NCI-H774 (cell line): ENCODE results near the gene RAPH1.

Experiments
- DNase-seq: peaks from one replicate; lab custom pipeline; 2025; lab: John Stamatoyannopoulos, UW

The RAPH1 gene, protein sequence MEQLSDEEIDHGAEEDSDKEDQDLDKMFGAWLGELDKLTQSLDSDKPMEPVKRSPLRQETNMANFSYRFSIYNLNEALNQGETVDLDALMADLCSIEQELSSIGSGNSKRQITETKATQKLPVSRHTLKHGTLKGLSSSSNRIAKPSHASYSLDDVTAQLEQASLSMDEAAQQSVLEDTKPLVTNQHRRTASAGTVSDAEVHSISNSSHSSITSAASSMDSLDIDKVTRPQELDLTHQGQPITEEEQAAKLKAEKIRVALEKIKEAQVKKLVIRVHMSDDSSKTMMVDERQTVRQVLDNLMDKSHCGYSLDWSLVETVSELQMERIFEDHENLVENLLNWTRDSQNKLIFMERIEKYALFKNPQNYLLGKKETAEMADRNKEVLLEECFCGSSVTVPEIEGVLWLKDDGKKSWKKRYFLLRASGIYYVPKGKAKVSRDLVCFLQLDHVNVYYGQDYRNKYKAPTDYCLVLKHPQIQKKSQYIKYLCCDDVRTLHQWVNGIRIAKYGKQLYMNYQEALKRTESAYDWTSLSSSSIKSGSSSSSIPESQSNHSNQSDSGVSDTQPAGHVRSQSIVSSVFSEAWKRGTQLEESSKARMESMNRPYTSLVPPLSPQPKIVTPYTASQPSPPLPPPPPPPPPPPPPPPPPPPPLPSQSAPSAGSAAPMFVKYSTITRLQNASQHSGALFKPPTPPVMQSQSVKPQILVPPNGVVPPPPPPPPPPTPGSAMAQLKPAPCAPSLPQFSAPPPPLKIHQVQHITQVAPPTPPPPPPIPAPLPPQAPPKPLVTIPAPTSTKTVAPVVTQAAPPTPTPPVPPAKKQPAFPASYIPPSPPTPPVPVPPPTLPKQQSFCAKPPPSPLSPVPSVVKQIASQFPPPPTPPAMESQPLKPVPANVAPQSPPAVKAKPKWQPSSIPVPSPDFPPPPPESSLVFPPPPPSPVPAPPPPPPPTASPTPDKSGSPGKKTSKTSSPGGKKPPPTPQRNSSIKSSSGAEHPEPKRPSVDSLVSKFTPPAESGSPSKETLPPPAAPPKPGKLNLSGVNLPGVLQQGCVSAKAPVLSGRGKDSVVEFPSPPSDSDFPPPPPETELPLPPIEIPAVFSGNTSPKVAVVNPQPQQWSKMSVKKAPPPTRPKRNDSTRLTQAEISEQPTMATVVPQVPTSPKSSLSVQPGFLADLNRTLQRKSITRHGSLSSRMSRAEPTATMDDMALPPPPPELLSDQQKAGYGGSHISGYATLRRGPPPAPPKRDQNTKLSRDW

DNA sequence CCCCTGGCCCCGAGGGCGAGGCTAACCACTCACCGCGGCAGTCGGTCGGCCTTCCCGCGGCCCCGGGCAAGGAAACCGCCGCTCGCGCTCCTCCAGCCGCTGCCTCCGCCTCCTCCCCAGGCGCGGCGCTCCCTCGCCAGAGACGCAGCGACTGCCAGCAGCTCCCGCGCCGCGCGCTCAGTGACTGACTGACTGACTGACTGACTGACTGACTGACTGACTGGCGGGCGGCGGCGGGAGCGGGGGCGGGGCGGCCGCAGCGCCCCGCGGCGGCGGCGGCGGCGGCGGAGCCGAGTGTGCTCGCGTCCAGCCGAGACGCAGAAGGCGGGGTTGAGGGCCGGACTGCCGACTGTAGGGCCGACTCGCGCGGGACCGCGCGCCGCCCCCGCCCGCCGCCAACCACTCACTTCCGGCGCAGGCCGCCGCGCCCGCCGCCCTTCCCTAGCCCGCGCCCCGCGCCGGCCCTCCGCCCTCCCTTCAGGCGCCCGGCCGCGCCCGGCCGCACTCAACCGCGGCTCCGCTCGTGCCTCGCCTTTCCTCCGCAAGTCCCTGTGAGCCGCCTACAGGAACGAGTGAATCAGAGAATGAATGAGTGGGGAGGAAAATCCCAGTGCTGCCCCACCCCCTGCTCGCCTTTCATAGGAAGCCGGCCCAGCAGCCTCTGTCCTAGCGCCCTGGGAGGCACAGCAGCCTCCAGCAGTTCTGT, at the start of gene RAPH1:
Gene RAPH1 (minus strand): TSS at position 224 of the 706 bp plus-strand sequence. CDS start 39,948 bp downstream, outside the sequence.
- DNase-seq: peak; percentile 77

DNA sequence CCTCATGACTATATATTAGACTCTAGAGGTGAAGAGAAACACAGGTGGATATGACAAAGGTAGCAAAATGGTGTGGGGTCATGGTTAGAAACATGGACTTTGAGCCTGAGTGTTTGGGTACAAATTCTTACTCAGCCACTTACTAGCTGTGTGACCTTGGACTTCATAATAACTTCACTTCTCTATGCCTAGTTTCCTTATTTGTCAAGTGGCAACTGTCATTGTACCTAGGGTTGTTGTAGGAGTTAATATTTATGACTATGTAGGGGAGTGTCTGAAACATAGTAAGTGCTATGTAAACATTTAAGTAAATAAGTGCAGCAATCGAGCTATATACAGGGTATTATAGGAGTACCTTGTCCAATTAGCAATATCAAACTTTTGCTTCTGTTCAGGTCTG, 49.7 kb upstream of the RAPH1 start:
- DNase-seq: peak; percentile 16

DNA sequence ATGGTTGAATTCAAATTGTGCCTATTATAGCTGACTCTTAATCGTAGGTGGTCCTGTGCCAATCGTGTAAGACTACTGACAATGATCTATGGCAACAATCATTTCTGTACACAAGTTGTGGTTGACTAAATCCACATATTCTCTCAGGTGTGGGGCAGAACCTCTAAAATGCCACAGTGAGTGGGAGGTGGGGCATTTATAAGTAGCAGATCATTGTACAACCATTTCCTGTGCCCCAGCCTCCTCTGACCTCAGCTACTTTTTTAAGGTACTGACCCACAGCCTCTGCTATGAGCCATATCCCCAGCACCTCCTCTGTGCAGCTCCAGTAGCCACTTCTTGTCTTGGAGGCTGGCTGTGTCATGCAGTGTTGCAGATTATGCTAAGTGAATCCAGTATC, 48.6 kb upstream of the RAPH1 start:
- DNase-seq: no peak

DNA sequence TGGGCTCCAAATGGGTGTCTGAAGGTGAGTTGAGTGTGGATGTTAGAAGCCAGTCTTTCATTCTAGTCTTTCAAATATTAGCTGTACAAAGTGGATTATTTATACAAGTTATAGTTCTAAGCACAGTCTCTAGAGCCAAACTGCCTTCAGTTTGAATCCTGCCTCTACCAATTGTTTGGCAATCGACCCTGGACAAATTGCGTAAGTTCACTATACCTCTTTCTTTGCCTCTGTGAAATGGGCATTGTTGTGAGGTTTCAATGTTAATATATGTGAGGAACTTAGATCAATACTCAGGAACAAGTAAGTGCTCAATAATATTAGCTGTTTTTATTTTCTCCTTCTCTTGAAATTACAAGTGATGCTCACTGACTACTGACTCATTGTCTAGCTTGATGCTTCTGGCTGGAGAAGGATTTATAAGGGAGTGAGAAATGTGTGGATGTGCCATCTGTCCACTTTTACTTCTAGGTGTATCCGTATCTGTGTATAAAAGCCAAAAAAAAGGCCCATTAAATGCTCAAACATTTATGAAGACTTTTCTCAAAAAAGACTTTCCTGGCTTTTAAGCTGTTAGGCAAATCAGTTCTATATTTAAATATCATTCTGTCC, 48.1 kb upstream of the RAPH1 start:
- no peak for DNase-seq

DNA sequence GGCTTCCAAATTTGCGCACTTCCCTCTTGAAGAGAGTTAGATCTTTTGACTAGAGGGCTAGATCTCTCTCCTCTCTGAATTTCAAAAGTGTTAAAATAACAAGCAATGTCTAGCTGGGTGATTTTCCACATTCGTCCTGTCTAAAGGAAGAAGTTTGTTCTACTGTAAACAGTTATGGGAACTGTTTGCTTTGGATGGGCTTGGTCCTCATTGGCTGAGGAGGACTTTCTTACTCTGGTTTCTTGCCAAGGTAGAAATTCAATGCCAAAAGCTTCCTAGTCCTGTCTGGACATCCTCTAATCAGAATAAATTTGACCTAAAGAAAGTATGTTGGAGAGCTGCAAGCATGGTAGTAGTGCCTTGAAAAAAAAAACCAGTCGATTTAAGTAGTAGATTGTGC, 47.4 kb upstream of the RAPH1 start:
- no peak for DNase-seq

DNA sequence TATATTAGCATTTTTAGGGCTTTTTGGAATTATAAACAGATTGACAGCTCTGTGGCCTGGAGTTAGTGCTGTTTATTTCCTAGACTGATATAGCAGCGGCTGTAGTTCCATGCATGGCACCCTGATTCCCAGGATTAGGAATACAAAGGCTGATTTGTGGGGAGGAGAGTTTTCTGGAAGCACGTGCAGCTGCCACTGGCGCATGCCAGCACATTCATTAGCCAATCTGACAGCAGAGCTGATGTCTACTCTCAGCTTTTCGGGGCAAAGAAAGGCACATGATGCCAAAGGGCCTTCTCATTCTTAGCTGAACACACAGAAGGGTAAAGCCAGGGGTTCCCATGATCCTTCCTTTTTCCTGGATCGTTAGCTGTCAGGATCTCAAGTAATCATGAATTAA, 45.7 kb upstream of the RAPH1 start:
- no peak for DNase-seq

DNA sequence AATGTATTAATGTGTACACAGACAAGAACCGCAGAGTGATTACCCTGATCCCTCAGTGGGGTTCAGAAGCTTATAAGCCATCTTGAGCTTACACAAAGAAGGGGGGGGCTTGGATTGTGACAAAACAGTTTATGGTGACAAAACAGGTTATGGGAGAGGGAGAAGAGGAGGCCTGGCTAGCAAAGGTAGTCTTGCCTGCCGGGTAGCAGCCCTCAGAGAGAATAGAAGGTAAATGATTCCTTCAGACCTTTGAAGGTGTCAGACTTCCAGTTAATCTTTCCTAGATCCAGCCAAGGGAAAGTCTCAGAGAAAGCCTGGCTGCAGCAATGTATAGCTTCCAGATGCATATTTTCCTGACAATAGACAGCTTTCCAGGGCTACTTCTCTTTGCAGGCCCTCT, 44.6 kb upstream of the RAPH1 start:
- no peak for DNase-seq

DNA sequence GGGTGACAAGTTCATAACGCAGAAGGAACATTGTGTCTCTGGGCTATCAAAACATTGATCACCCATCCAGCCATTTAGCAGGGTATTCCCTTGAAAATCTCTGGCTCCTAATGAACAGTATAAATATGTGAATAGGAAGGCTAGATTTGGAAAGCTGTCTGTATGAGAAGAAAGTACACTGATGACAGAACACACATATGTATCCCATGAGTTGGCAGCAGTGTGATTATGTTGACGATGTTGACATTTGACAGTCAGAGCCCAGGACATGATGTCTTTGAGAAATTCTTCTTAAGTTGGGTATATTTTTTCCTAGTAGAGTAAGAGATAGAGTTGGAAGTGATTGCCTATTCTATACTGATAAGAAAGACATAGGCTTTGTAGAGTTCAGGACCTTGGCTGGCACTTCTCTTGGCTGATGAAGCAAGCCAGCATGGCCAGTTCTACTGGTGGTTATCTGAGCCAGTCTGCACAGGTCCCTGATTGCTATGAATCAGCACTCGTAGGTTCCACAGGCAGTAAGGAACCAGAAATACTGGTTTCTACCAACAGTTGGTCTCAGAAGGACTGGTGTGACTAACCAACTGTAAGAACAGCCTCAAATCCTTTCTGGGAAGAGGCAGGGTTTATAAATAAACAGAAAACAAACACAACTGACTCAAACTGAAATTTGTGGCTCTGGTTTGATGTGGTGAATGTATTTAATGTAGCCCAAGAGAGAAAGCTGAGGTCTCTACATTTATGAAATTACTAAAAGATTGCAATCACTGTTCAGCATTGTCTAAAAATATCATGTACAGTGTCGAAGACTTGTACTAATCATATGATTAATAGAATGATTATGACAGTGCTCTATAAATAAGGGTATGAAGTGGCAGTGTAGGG, 43.9 kb upstream of the RAPH1 start:
- peak; percentile 32 for DNase-seq

DNA sequence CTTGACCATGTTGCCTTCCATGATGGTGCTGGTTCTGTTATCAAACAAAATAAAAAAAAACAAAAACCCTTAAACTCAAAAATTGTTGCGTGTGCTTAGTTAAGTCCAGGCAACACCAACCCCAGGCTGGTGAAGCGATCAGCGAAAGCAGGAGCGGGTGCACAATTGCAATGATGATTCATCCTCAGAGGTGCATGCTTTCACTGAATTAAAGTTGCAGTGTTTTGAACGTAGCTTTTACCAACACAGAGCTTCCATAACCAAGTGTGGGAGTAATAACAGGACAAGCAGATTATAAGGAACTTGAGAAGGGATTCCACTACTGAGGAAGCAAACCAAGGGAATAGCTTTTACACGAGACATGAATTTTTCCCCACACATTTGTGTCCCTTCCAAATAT, 39.7 kb upstream of the RAPH1 start:
- DNase-seq: no peak

DNA sequence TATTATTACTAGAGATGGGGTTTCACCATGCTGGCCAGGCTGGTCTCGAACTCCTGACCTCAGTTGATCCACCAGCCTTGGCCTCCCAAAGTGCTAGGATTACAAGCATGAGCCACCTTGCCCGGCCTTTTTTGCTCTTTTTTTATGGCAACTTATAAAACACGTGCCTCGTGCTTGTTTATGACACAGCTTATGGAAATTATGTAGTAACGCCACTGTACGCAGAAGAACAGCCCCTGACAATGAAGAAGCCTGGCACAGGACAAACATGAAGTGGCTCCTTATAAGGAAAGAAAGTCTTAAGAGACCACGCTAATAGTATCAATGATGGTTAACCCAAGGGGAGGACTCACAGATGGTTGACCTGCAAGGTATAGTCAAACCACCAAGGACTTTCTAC, 37.2 kb upstream of the RAPH1 start:
- no peak for DNase-seq

DNA sequence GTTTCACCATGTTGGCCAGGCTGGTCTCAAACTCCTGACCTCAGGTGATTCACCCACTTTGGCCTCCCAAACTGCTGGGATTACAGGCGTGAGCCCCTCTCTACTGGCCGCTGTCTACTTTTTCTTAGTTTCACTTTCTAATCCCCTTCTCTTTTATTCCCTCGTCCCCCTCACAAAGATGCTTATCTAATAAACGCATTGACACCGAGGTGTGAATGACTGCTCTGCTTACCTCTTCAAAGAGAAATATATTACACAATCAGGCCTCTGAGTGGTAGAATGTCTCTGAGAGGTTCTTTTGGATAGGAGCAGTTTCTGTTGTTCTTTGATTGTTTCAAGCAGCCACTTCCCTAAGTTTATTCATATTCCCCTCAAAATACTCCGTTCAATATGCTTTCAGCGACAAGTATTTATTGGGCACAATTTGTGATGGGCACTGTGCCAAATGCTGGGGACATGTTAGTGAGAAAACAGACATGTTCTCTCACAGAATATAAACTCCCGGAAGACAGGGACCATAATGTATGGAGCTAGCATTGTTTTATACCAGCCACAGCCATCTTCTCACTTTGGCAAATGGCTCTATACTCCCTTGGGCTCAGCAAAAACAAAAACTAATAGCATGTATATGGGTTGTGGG, 34.7 kb upstream of the RAPH1 start:
- no peak for DNase-seq

DNA sequence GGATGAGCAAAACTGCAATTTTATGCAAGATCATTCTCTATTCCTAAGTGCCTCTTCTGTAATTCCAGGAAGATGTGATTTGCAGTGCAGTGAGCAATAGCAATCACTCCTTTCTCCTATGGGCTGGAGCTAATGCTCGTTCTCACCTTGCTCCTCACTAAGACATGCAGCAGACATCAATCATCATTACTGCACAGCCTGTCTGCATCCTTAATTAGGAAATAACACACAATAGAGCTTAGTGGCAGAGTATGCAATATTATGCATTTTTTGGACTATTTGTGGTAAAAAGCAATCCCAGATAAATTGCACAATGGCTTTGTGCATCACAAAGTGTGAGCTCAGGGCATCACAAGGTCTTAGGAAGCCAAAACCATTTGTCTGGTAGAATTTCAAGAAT, 32.6 kb upstream of the RAPH1 start:
- no peak for DNase-seq

DNA sequence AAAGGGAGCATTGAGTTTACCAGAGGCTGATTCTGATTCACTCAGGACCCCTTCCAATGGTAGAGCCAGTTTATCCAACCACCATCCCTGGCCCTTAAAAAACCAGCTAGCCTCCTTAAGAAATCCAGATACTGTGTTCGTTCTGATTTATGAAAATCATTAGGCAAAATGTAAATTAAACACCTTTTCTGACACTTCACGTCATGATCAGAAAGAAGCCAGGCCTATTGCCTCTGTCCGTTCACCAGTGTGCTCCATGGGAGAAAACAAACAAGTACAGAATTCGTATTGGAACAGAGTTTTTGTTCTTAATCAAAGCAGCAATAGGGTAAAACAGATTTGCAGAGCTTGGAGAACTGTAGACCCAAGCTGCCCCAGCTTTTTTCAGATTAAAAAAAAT, 31.1 kb upstream of the RAPH1 start:
- DNase-seq: no peak

DNA sequence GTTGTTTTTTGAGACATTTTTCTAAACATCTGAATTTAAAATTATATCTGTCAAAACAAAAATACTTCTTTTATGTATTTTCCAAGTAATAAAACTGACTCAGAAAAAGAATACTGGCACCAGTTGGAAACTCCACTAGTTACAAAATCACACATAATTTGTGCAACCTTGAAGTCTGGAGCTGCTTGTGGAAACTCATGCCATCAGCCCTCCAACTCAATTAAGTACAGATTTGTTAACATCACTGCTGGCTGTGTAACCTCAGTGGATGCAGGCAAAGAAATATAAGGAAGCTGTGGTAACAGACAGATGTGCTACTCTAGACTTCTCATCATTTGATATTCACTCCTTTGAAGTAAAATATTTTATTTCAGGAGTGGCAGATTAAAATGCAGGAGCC, 30.0 kb upstream of the RAPH1 start:
- no peak for DNase-seq

DNA sequence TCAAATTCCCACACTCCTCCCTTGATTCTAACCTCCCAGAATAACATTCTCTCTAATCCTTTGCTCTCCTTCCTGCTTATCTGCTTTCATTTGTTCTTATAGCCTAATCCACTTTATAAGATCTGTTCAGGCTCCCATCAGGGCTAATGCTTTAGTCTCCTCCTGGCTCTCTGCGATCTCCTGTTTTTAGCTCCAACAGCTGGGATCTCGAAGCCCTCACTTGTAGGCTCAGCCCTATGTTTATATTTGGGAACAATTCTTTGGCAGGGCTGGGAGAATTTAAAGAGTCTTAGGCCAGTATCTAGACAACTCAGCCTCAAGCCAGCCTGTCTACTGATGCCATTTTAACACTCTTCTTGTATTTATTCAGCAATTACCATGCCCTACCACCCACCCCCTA, 27.2 kb upstream of the RAPH1 start:
- DNase-seq: no peak

DNA sequence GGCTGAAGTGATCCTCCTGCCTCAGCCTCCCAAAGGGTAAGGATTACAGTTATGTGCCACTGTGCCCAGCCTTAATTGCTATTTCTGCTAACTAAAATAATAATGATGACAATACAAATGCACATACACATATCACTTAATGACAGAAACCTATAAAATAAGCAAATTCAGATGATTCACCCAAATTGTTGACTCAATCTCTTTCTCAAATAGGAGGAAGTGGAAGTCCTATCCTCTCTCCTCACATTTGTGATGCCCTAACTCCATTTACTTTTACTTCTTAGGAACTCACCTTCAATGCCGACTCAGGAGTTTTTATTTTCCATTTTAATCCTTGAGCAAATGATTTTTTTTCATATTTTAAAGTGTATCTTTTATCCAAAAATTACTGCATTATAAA, 24.5 kb upstream of the RAPH1 start:
- no peak for DNase-seq

DNA sequence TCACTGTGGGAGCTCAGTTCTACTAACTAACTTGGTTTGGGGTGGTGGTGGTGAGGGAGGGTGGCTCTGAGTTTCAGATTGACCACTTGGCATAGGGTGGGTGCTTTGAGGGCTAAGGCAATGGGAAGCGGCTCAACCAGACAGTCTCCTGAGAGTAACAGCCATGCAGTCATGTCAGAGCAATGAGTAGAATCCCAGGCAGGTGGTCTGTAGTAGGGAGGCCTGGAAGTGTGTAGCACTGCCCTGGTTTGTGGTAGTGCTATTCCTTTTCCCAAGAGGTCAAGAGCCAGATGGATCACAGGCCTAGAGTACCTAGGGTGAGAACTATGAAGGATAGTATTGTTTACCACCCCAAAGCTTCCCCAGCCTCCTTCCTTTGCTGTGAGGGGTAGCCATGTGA, 18.7 kb upstream of the RAPH1 start:
- no peak for DNase-seq

DNA sequence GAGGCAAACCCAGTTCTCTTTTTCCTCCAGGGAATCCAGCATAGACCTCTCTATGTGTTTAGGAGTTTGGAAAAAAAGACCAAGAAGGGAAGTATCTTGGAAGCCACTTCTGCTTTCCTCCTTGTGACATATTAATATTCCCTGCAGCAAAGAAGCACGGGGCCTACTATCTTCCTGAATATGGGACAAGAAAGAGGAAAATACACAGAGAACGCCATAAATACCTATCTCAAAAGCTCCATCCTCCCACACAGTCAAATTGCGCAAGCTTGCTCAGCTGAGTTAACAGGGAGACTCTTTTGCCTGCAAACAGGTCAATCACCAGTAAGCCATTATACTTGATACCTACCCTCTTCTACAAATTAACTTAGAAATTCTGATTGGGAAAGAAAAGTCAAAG, 16.7 kb upstream of the RAPH1 start:
- no peak for DNase-seq

DNA sequence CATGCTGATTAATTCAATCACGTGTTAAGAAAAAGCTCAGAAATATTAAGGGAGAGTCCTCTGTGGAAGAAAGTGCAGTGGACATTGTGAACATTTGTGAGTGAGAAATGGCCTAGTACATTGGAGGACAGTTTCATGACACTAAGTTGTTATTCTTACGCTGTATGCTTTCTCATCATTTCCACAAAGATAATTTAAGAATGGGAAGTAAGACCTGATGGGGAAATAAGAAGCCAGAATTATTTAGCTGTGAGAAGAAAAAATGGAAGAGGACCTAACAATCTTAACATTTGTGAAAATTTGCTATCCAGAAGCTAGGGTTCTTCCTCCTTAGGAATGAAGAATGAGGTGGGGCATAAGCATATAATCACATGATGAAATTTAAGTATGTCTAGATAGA, 15.2 kb upstream of the RAPH1 start:
- DNase-seq: no peak

DNA sequence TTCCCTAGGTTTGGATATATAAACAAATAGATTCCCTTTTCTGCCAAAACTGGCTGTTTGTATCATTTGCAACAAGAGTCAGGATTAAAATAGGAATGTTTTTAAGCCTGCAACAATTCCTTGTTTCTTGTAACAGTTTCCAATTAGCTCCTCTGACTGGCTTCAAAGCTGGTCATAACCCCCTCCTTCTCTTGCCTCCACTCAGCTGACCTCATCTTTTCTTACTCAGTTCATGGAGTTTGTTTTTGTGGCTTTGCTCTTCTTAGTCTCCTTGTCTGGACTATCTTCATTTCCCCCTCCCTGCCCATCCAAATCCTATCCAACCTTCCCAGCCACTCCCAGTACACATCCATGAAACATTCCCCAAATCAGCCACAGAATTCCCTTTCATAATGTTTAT, 14.3 kb upstream of the RAPH1 start:
- DNase-seq: no peak
